Measurements from ENCODE around the gene HSPE1. TPM values are rescaled to one million over a fixed set of nuclear protein-coding genes. Genes with fewer than 3 reads are reported as not detected.

The HSPE1 gene
- total RNA-seq, 4 donors from 2014 or later = 47.5 to 79.5 (median 65.4) TPM

- Histone ChIP-seq H3K27me3 (no peaks in the 10 kb centered on the region), H3K4me1 (no peaks in the 10 kb centered on the region), H3K36me3 (peaks cover 0 to 96% (median 23%) of the 10 kb centered on the region in 3 donors), H3K9me3 (peaks cover 0 to 16% (median 0%) of the 10 kb centered on the region in 4 donors), H3K4me3 (no peak overlapping the region), H3K27ac (no peak overlapping the region)
- DNase-seq (ENCODE audit: low spot score in 2 of 2) = no peak
- TF ChIP-seq EP300 (IDR thresholded peaks at IDR 0.05) (no peak), POLR2A (IDR thresholded peaks at IDR 0.05) (no peak), CTCF (IDR thresholded peaks at IDR 0.05) (no peak)
- 85 to 89% methylated on average over 2 of the region's 2 CpGs for WGBS, 2 donors
These were observed 14.0 kb upstream of the HSPE1 start for GRCh38 chr2:197486175-197486574.

DNA sequence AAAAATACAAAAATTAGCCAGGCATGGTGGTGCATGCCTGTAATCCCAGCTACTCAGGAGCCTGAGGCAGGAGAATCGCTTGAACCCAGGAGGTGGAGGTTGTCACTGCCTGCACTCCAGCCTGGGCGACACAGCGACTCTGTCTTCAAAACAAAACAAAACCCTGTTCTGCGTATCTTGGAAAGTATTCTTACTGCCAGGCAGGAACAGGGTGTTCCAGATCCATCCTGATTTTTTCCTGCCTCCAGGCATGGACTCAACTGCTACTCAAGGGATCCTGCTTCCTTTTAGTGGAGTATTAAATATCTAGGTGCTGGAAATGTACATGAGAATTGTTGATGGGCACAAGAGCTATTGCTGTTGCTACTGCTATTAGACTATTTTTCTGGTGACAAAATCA is 12.8 kb upstream of the HSPE1 start:
- H3K36me3 ChIP-seq = peaks cover 0 to 99% (median 35%) of the 10 kb centered on the region in 3 donors

DNA sequence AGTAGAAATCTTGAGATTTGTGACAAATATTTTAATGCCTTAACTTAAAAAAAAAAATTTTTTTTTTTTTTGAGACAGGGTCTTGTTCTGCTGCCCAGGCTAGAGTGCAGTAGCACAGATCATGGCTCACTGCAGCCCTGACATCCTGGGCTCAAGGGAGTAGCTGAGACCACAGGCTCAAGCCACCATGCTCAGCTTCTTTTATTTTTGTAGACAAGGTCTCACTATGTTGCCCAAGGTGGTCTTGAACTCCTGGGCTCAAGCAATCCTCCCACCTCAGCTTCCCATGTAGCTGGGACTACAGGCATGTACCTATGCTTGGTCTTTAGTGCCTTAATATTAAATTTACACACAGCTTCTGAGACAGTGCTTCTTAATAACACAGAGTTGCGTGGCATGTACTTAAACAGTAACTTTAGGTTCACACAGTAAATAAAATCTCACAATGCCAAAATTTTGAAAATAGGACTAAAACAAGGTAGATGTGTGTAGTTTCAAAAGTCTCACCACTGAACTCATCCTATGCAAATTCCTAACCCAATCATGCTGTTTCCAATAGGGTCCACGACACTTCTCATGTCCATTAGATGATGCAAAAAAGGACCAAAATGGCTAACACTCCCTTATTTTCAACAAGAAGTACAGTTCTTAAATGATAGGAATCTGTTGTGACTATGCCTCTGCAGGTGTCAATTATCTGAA is 4.6 kb upstream of the HSPE1 start:
- H3K27ac ChIP-seq = no peak overlapping the region
- H3K36me3 ChIP-seq = peaks cover 0 to 65% (median 40%) of the 10 kb centered on the region in 3 donors
- 80 to 92% methylated on average over 2 of the region's 2 CpGs for WGBS, 2 donors
- no peak overlapping the region for H3K4me3 ChIP-seq
- no peaks in the 10 kb centered on the region for H3K27me3 ChIP-seq
- DNase-seq (ENCODE audit: low spot score in 2 of 2) = no peak
- no peak for TF ChIP-seq CTCF (IDR thresholded peaks at IDR 0.05)
- no peak for TF ChIP-seq EP300 (IDR thresholded peaks at IDR 0.05)
- no peaks in the 10 kb centered on the region for H3K9me3 ChIP-seq
- H3K4me1 ChIP-seq = peaks cover 0 to 37% (median 14%) of the 10 kb centered on the region in 4 donors

More for the DNA sequence above, 12.8 kb upstream of the HSPE1 start:
- peaks cover 0 to 16% (median 0%) of the 10 kb centered on the region in 4 donors for H3K9me3 ChIP-seq
- H3K27me3 ChIP-seq = no peaks in the 10 kb centered on the region
- no peak for DNase-seq (ENCODE audit: low spot score in 2 of 2)
- H3K4me1 ChIP-seq = no peaks in the 10 kb centered on the region
- TF ChIP-seq EP300 (IDR thresholded peaks at IDR 0.05) = no peak
- no peak for TF ChIP-seq CTCF (IDR thresholded peaks at IDR 0.05)
- no peak for TF ChIP-seq POLR2A (IDR thresholded peaks at IDR 0.05)
- H3K27ac ChIP-seq = no peak overlapping the region
- H3K4me3 ChIP-seq = no peak overlapping the region
- 90 to 99% methylated on average over 4 of the region's 4 CpGs for WGBS, 2 donors

DNA sequence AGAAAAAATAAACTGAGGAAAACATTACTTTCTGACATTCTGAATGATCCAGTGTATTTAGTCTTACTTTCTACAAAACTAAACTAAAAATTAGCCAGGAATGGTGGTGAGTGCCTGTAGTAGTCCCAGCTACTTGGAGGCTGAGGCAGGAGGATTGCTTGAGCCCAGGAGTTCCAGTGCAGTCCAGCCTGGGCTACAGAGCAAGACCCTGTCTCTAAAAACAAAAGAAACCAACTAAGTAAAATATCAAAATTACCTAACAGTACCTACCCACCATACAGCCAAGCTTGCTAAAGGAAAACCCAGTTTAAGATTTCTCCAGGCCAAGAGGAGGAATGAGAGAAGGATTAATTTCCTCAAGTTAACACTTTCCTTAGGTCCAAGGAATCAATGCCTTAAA is 3.5 kb upstream of the HSPE1 start:
- Histone ChIP-seq H3K4me3 (no peak overlapping the region), H3K9me3 (no peaks in the 10 kb centered on the region), H3K27ac (no peak overlapping the region), H3K4me1 (peaks cover 0 to 46% (median 20%) of the 10 kb centered on the region in 4 donors), H3K27me3 (no peaks in the 10 kb centered on the region), H3K36me3 (peaks cover 0 to 53% (median 34%) of the 10 kb centered on the region in 3 donors)
- TF ChIP-seq CTCF (IDR thresholded peaks at IDR 0.05) (no peak), POLR2A (IDR thresholded peaks at IDR 0.05) (no peak)
- DNase-seq (ENCODE audit: low spot score in 2 of 2) = no peak

GRCh38 chr2:197497326-197497725 is 2.9 kb upstream of the HSPE1 start:
- TF ChIP-seq CTCF (IDR thresholded peaks at IDR 0.05) (no peak), EP300 (IDR thresholded peaks at IDR 0.05) (no peak), POLR2A (IDR thresholded peaks at IDR 0.05) (no peak)
- Histone ChIP-seq H3K9me3 (no peaks in the 10 kb centered on the region), H3K27ac (peak overlapping the region in 1 of 4 donors; percentile 100), H3K36me3 (peaks cover 0 to 47% (median 28%) of the 10 kb centered on the region in 3 donors), H3K4me1 (peaks cover 0 to 52% (median 25%) of the 10 kb centered on the region in 4 donors), H3K4me3 (no peak overlapping the region), H3K27me3 (no peaks in the 10 kb centered on the region)
- WGBS, 2 donors = 38 to 45% methylated on average over 2 of the region's 2 CpGs
- DNase-seq (ENCODE audit: low spot score in 2 of 2) = no peak

All from tibial nerve (tissue), 4 donors.